ENCODE measurements around the gene EFCAB9. TPM values are rescaled to one million over a fixed set of nuclear protein-coding genes. Genes with fewer than 3 reads are reported as not detected.

The EFCAB9 gene
- total RNA-seq, 2 donors from 2014 or later: not detected

DNA sequence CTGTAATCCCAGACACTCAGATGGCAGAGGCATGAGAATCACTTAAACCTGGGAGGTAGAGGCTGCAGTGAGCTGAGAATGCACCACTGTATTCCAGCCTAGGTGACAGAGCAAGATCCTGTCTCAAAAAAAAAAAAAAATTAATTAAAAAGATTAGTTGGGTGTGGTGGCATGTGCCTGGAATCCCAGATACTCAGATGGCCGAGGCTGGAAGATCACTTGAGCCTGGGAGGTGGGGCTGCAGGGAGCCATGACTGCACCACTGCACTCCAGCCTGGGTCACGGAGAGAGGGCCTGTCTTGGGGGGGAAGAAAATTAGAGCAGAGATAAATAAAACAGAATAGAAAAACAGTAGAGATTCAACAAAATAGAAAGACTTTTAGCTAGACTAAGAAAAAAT is 54.7 kb downstream of the EFCAB9 start:
- Histone ChIP-seq H3K9me3 (ENCODE audit: control insufficient read depth, low read length) (peaks cover 20% of the 10 kb centered on the region), H3K27ac (ENCODE audit: low read depth, low read length) (no peak overlapping the region), H3K36me3 (ENCODE audit: control insufficient read depth, insufficient read depth, low read length) (peaks cover 16% of the 10 kb centered on the region), H3K27me3 (ENCODE audit: control insufficient read depth, insufficient read depth, low read length, poor library complexity, severe bottlenecking) (no peaks in the 10 kb centered on the region), H3K4me3 (ENCODE audit: low read length) (no peak overlapping the region), H3K9ac (ENCODE audit: extremely low read depth, low read length, poor library complexity, severe bottlenecking) (no peak overlapping the region), H3K4me1 (ENCODE audit: control insufficient read depth, insufficient read depth, low read length) (no peaks in the 10 kb centered on the region)
- Mint-ChIP-seq H3K27ac (no peak overlapping the region), H3K9me3 (peaks cover 10% of the 10 kb centered on the region), H3K27me3 (ENCODE audit: insufficient read depth) (no peaks in the 10 kb centered on the region), H3K4me1 (no peaks in the 10 kb centered on the region), H3K4me3 (no peak overlapping the region), H3K36me3 (ENCODE audit: low read depth) (peaks cover 26% of the 10 kb centered on the region)
- TF ChIP-seq CTCF (conservative IDR thresholded peaks at IDR 0.05): no peak
- DNase-seq: no peak
- 86 to 100% methylated on average over 1 to 2 of the region's 2 CpGs for WGBS, 2 experiments (ENCODE audit: insufficient coverage in 1 of 2, insufficient read length in 1 of 2)

DNA sequence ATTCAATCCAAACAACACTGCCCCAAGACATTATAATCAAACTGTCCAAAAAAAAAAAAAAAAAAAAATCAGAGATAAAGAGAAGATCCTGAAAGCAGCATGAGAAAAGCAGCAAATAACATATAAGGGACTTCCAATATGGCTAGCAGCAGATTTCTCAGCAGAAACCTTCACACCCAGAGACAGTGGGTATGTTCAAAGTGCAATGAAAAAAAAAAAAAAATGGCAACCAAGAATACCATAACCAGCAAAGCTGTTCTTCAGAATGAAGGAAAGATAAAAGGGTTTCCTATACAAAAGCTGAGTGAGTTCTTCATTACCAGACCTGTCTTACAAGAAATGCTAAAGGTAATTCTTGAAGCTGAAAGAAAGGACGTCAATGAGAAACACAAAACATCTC is 57.4 kb downstream of the EFCAB9 start:
- no peak for DNase-seq
- TF ChIP-seq CTCF (conservative IDR thresholded peaks at IDR 0.05): no peak
- Mint-ChIP-seq H3K4me3 (no peak overlapping the region), H3K27me3 (ENCODE audit: insufficient read depth) (no peaks in the 10 kb centered on the region), H3K36me3 (ENCODE audit: low read depth) (peaks cover 48% of the 10 kb centered on the region), H3K4me1 (no peaks in the 10 kb centered on the region), H3K9me3 (peaks cover 19% of the 10 kb centered on the region), H3K27ac (no peak overlapping the region)
- Histone ChIP-seq H3K9ac (ENCODE audit: extremely low read depth, low read length, poor library complexity, severe bottlenecking) (no peak overlapping the region), H3K27me3 (ENCODE audit: control insufficient read depth, insufficient read depth, low read length, poor library complexity, severe bottlenecking) (no peaks in the 10 kb centered on the region), H3K4me1 (ENCODE audit: control insufficient read depth, insufficient read depth, low read length) (no peaks in the 10 kb centered on the region), H3K4me3 (ENCODE audit: low read length) (no peak overlapping the region), H3K27ac (ENCODE audit: low read depth, low read length) (no peak overlapping the region), H3K36me3 (ENCODE audit: control insufficient read depth, insufficient read depth, low read length) (peaks cover 30% of the 10 kb centered on the region), H3K9me3 (ENCODE audit: control insufficient read depth, low read length) (peaks cover 33% of the 10 kb centered on the region)
- WGBS, 2 experiments (ENCODE audit: insufficient coverage in 1 of 2, insufficient read length in 1 of 2): 100% methylated on average over 1 of the region's 1 CpG

GRCh38 chr5:172252501-172252900 is 58.5 kb downstream of the EFCAB9 start:
- no peak overlapping the region for H3K27ac Mint-ChIP-seq
- no peaks in the 10 kb centered on the region for H3K4me1 Mint-ChIP-seq
- Histone ChIP-seq H3K9me3 (ENCODE audit: control insufficient read depth, low read length) (peaks cover 43% of the 10 kb centered on the region), H3K4me3 (ENCODE audit: low read length) (no peak overlapping the region), H3K36me3 (ENCODE audit: control insufficient read depth, insufficient read depth, low read length) (peaks cover 37% of the 10 kb centered on the region), H3K4me1 (ENCODE audit: control insufficient read depth, insufficient read depth, low read length) (no peaks in the 10 kb centered on the region), H3K27me3 (ENCODE audit: control insufficient read depth, insufficient read depth, low read length, poor library complexity, severe bottlenecking) (no peaks in the 10 kb centered on the region), H3K27ac (ENCODE audit: low read depth, low read length) (no peak overlapping the region), H3K9ac (ENCODE audit: extremely low read depth, low read length, poor library complexity, severe bottlenecking) (no peak overlapping the region)
- 100% methylated on average over 2 of the region's 2 CpGs for WGBS, 2 experiments (ENCODE audit: insufficient coverage in 1 of 2, insufficient read length in 1 of 2)
- DNase-seq: no peak
- H3K9me3 Mint-ChIP-seq: peaks cover 23% of the 10 kb centered on the region
- no peak overlapping the region for H3K4me3 Mint-ChIP-seq
- H3K36me3 Mint-ChIP-seq (ENCODE audit: low read depth): peaks cover 55% of the 10 kb centered on the region
- H3K27me3 Mint-ChIP-seq (ENCODE audit: insufficient read depth): no peaks in the 10 kb centered on the region
- no peak for TF ChIP-seq CTCF (conservative IDR thresholded peaks at IDR 0.05)

Other genes with a start within 250 kb of the EFCAB9 start
- gene FBXW11, start 187.5 kb upstream of the EFCAB9 start, total RNA-seq: 10 to 100 TPM; 42.2 to 49.4 TPM
- 10 to 100 TPM; 14.3 to 17.9 TPM for gene STK10, start 5.9 kb upstream of the EFCAB9 start, total RNA-seq
- 10 to 100 TPM; 30.4 to 30.5 TPM for gene UBTD2, start 89.6 kb downstream of the EFCAB9 start, total RNA-seq